HEK293 (cell line): Measurements from ENCODE around the gene ACAN.

Experiments
- ATF2 ChIP-seq: fragments of 450-650 bp; formaldehyde crosslinking; IDR thresholded peaks from 2 replicates; pipeline ENCODE4 v1.5.1; 2016; ENCODE audit warnings: missing biosample characterization, missing genetic modification characterization, low read depth
- BCL11A ChIP-seq: fragments of 450-650 bp; formaldehyde crosslinking; IDR thresholded peaks from 2 replicates; pipeline ENCODE4 v1.5.1; 2016; ENCODE audit warnings: low read depth, missing biosample characterization, missing genetic modification characterization
- GLI4 ChIP-seq: fragments of 450-650 bp; formaldehyde crosslinking; IDR thresholded peaks from 2 replicates; pipeline ENCODE4 v1.5.1; 2016; ENCODE audit warnings: missing biosample characterization, missing genetic modification characterization
- KLF17 ChIP-seq: fragments of 450-650 bp; formaldehyde crosslinking; IDR thresholded peaks from 2 replicates; pipeline ENCODE4 v1.5.1; 2016; ENCODE audit warnings: missing biosample characterization, missing genetic modification characterization
- SALL2 ChIP-seq: fragments of 450-650 bp; formaldehyde crosslinking; IDR thresholded peaks from 2 replicates; pipeline ENCODE4 v1.5.0; 2017; ENCODE audit warnings: missing biosample characterization, mild to moderate bottlenecking, missing genetic modification characterization, borderline replicate concordance
- SCRT1 ChIP-seq: fragments of 450-650 bp; formaldehyde crosslinking; IDR thresholded peaks from 2 replicates; pipeline ENCODE4 v1.5.1; 2016; ENCODE audit warnings: missing biosample characterization, missing genetic modification characterization, borderline replicate concordance
- TSHZ1 ChIP-seq: fragments of 450-650 bp; formaldehyde crosslinking; IDR thresholded peaks from 2 replicates; pipeline ENCODE4 v1.5.1; 2016; ENCODE audit warnings: missing biosample characterization, missing genetic modification characterization, borderline replicate concordance
- ZBTB20 ChIP-seq: fragments of 450-650 bp; formaldehyde crosslinking; IDR thresholded peaks from 2 replicates; pipeline ENCODE4 v1.5.1; 2016; ENCODE audit warnings: missing biosample characterization, missing genetic modification characterization
- ZBTB44 ChIP-seq: fragments of 450-650 bp; IDR thresholded peaks from 2 replicates; pipeline ENCODE4 v1.5.1; 2018; ENCODE audit warnings: missing biosample characterization, mild to moderate bottlenecking, missing genetic modification characterization
- ZBTB48 ChIP-seq: fragments of 450-650 bp; formaldehyde crosslinking; IDR thresholded peaks from 2 replicates; pipeline ENCODE4 v1.5.1; 2016; ENCODE audit warnings: missing biosample characterization, missing genetic modification characterization
- ZFHX2 ChIP-seq: fragments of 450-650 bp; formaldehyde crosslinking; conservative IDR thresholded peaks from 2 replicates; pipeline ENCODE4 v1.5.1; 2016; ENCODE audit warnings: missing biosample characterization, missing genetic modification characterization
- ZNF148 ChIP-seq: fragments of 450-650 bp; formaldehyde crosslinking; IDR thresholded peaks from 2 replicates; pipeline ENCODE4 v1.5.0; 2017; ENCODE audit warnings: missing biosample characterization, missing genetic modification characterization, borderline replicate concordance
- ZNF184 ChIP-seq: fragments of 450-650 bp; IDR thresholded peaks from 2 replicates; pipeline ENCODE4 v1.5.1; 2018; ENCODE audit warnings: missing biosample characterization, mild to moderate bottlenecking, missing genetic modification characterization
- ZNF2 ChIP-seq: fragments of 450-650 bp; formaldehyde crosslinking; IDR thresholded peaks from 2 replicates; pipeline ENCODE4 v1.5.1; 2016; ENCODE audit warnings: missing biosample characterization, missing genetic modification characterization
- ZNF202 ChIP-seq: fragments of 450-650 bp; formaldehyde crosslinking; IDR thresholded peaks from 2 replicates; pipeline ENCODE4 v1.5.1; 2016; ENCODE audit warnings: missing biosample characterization, missing genetic modification characterization, borderline replicate concordance
- ZNF221 ChIP-seq: fragments of 450-650 bp; formaldehyde crosslinking; IDR thresholded peaks from 2 replicates; pipeline ENCODE4 v1.5.1; 2017; ENCODE audit warnings: missing biosample characterization, missing genetic modification characterization, borderline replicate concordance
- ZNF596 ChIP-seq: fragments of 450-650 bp; IDR thresholded peaks from 2 replicates; pipeline ENCODE4 v1.5.0; 2018; ENCODE audit warnings: missing biosample characterization, mild to moderate bottlenecking, missing genetic modification characterization, moderate library complexity
- ZNF660 ChIP-seq: fragments of 450-650 bp; IDR thresholded peaks from 2 replicates; pipeline ENCODE4 v1.5.1; 2018; ENCODE audit warnings: missing biosample characterization, mild to moderate bottlenecking, missing genetic modification characterization
- ZNF664 ChIP-seq: fragments of 450-650 bp; formaldehyde crosslinking; IDR thresholded peaks from 2 replicates; pipeline ENCODE4 v1.5.1; 2016; ENCODE audit warnings: missing biosample characterization, missing genetic modification characterization

The ACAN gene

GRCh38 chr15:88918738-88919137 lies 115.5 kb downstream of the ACAN start (continued):
- TF ChIP-seq ZNF660 (peak; percentile 97), ZNF221 (tag by site-specific recombination) (no peak), ZNF202 (tag by site-specific recombination) (no peak), ZNF596 (tag by site-specific recombination) (no peak), KLF17 (peak; percentile 93), ZBTB44 (peak; percentile 94), ZBTB20 (tag by site-specific recombination) (peak; percentile 100), ZNF2 (tag by site-specific recombination) (peak; percentile 67; the same call in 1 of the 2 replicates), SCRT1 (tag by site-specific recombination) (no peak), ZBTB48 (tag by site-specific recombination) (no peak), ZNF184 (tag by site-specific recombination) (peak; percentile 93), ATF2 (no peak), ZFHX2 (tag by site-specific recombination) (peak; percentile 86), ZNF148 (tag by site-specific recombination) (no peak), BCL11A (tag by site-specific recombination) (peak; percentile 75; the same call in 1 of the 2 replicates), SALL2 (tag by site-specific recombination) (no peak), ZNF664 (tag by site-specific recombination) (peak; percentile 66; the same call in 1 of the 2 replicates), TSHZ1 (peak; percentile 86), GLI4 (tag by site-specific recombination) (no peak)
